Astrocyte of the cerebellum (primary cell): Measurements from ENCODE around the gene RNU4-1.

Source experiments
- DNase-seq: peaks from one replicate; pipeline ENCODE4 v3.0.0-alpha.2; 2011; ENCODE audit warnings: low read depth
- H3K4me3 ChIP-seq: 2 replicates; pipeline ENCODE4 v1.5.1; 2011; ENCODE audit warnings: mild to moderate bottlenecking, low read depth, low read length, moderate library complexity
- in situ Hi-C: cut with HindIII; loops from 2 replicates; pipeline ENCODE4 v1.10.0; 2017; ENCODE audit warnings: low sequenced_read_pairs
- TF ChIP-seq, protein P1 (sequence below): IDR thresholded peaks from 2 replicates; pipeline ENCODE4 v1.5.1; 2012; ENCODE audit warnings: low read length, low read depth, moderate library complexity, mild to moderate bottlenecking; ENCODE audit errors: missing control alignments

The RNU4-1 gene

GRCh38 chr12:120323772-120324171 lies 30.7 kb upstream of the RNU4-1 start:
- no peak overlapping the region for H3K4me3 ChIP-seq
- in situ Hi-C loops: no loop called here
- TF ChIP-seq, protein P1, sequence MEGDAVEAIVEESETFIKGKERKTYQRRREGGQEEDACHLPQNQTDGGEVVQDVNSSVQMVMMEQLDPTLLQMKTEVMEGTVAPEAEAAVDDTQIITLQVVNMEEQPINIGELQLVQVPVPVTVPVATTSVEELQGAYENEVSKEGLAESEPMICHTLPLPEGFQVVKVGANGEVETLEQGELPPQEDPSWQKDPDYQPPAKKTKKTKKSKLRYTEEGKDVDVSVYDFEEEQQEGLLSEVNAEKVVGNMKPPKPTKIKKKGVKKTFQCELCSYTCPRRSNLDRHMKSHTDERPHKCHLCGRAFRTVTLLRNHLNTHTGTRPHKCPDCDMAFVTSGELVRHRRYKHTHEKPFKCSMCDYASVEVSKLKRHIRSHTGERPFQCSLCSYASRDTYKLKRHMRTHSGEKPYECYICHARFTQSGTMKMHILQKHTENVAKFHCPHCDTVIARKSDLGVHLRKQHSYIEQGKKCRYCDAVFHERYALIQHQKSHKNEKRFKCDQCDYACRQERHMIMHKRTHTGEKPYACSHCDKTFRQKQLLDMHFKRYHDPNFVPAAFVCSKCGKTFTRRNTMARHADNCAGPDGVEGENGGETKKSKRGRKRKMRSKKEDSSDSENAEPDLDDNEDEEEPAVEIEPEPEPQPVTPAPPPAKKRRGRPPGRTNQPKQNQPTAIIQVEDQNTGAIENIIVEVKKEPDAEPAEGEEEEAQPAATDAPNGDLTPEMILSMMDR: no peak
- DNase-seq: no peak

DNA sequence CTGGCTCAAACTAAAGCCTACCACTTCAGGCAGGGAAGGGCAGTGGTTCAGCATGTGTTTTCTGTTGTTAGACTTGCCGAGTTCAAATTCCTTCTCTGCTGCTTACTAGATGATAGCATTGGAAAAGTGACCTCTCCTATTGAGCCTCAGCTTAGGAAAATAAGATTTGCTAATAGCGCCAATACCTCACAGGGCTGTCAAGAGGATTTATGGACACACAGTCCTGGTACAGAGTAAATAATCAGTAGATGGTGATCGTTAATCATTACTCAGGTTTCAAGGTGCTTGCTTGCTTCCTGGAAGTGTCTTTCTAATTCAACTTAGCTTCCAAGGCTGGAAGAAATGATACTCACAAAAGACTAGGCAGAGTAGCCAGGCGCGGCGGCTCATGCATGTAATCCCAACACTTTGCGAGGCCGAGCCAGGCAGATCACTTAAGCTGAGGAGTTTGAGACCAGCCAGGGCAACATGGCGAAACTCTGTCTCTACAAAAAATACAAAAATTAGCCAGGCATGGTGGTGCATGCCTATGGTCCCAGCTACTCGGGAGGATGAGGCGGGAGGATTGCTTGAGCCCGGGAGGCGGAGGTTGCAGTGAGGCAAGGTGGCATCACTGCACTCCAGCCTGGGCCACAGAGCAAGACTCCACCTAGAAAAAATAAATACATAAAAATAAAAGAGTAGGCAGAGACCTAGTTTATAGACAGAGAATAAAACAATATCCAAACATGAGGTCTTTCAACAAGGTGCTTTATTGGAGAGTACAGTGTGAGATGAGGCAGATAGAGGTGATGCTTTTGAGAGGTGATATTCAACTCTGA lies 28.6 kb upstream of the RNU4-1 start:
- H3K4me3 ChIP-seq: no peak overlapping the region
- TF ChIP-seq, protein P1: no peak
- DNase-seq: no peak
- in situ Hi-C loops: no loop called here

GRCh38 chr12:120317224-120318105 lies 24.4 kb upstream of the RNU4-1 start:
- in situ Hi-C loops: no loop called here
- peak overlapping the region; percentile 52 for H3K4me3 ChIP-seq
- TF ChIP-seq, protein P1: peak; percentile 77
- peak; percentile 98 for DNase-seq

DNA sequence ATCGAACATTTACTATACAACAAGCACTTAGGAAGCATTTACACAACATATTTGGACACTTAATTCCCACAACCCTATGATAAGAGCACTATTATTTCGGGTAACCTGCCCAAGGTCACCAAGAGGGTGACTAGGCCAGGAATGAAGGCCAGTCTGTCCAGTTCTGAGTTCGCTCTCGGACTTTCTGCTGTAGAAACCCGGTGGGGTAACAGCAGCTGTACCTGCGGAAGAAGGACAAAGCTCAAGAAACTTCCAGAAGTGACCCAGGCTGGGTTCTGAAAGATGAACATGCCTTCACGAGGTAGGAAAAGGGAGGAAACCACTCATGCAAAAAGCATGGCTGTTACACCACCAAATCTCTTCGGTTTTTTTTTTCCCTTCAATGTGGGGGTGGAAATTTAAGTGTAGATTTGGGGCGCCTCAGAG lies 23.8 kb upstream of the RNU4-1 start:
- TF ChIP-seq, protein P1: no peak
- no peak for DNase-seq
- in situ Hi-C loops: no loop called here
- peak overlapping the region; percentile 52 for H3K4me3 ChIP-seq

DNA sequence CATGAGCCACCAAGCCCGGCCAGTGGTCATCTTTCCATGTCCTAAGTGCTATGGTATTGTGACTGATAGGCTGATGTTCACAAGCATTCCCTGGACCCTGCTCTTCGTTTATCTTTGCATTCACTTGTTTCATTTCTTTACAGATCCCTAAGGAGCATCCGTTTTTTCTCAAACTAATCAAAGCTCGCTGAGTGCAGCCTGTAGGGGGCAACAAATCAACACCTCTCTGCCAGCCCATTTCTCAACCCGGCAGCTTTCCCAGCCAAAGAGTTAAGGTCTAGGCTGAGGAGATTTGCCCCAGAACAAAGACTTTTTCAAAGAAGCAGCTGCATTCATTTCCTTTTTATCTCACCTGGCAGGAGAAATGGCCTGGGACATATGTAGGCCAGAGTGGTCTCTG lies 21.2 kb upstream of the RNU4-1 start:
- no peak for DNase-seq
- H3K4me3 ChIP-seq: no peak overlapping the region
- in situ Hi-C loops: no loop called here
- TF ChIP-seq, protein P1: no peak

GRCh38 chr12:120301962-120302815 lies 9.2 kb upstream of the RNU4-1 start, which contains the start of gene SIRT4:
TSS of gene SIRT4 (plus strand) at chr12:120302321. CDS start at chr12:120303562, 1,241 bp downstream.
- in situ Hi-C loops: loop anchor here (10.0 kb wide), 1 partner anchor 77 kb away; no protein-coding TSS in a partner anchor
- H3K4me3 ChIP-seq: peak within 1 kb of the TSS; percentile 78
- peak; percentile 92 for DNase-seq
- TF ChIP-seq, protein P1: peak; percentile 92
